M059J (cell line): ENCODE data around the gene MRPL49. TPM values are rescaled to one million over a fixed set of nuclear protein-coding genes. Genes with fewer than 3 reads are reported as not detected.
"Not testable (repeated sequence)": the region's sequence is repeated elsewhere in the genome, so short reads cannot be mapped to it uniquely, and the experiment has no call there.

Experiments used
- DNase-seq: peaks from one replicate; pipeline ENCODE4 v3.0.0-alpha.2; 2012; ENCODE audit warnings: low read depth
- total RNA-seq: library from RNA; depleted of rRNA; stranded (reverse); fragments of >200 nt; shearing (Covaris generic); gene quantifications from 2 replicates; pipeline ENCODE4 v1.2.3, GENCODE V29; 2014

Gene MRPL49
- total RNA-seq, 1 experiment from 2014 or later = 87.8 TPM

GRCh38 chr11:65117206-65118096, 4.7 kb upstream of the MRPL49 start, which contains the start of gene ZNHIT2:
Gene ZNHIT2, minus strand, starts transcription at chr11:65117701. Its CDS starts 48 bp downstream, at chr11:65117653.
- DNase-seq = peak; percentile 98

- DNase-seq = no peak
These were observed 3.9 kb upstream of the MRPL49 start for GRCh38 chr11:65118097-65118837.

GRCh38 chr11:65118891-65119669, 3.0 kb upstream of the MRPL49 start:
- DNase-seq = not testable (repeated sequence)

- DNase-seq = no peak
These were observed 2.5 kb upstream of the MRPL49 start for GRCh38 chr11:65119670-65119995.

GRCh38 chr11:65120831-65121230, 1.3 kb upstream of the MRPL49 start:
- no peak for DNase-seq

GRCh38 chr11:65121447-65121864, 665 bp upstream of the MRPL49 start:
- no peak for DNase-seq

GRCh38 chr11:65124480-65125196, 2.5 kb downstream of the MRPL49 start:
- DNase-seq = no peak

- DNase-seq = no peak
These were observed 3.3 kb downstream of the MRPL49 start for GRCh38 chr11:65125197-65126056.

GRCh38 chr11:65126624-65127274, 4.6 kb downstream of the MRPL49 start:
- DNase-seq = no peak

GRCh38 chr11:65127473-65128181, 5.5 kb downstream of the MRPL49 start:
- DNase-seq = no peak

- no peak for DNase-seq
These were observed 6.3 kb downstream of the MRPL49 start for GRCh38 chr11:65128182-65129145.

GRCh38 chr11:65129649-65130441, 7.7 kb downstream of the MRPL49 start:
- no peak for DNase-seq

- no peak for DNase-seq
These were observed 8.7 kb downstream of the MRPL49 start for GRCh38 chr11:65130631-65131416.

GRCh38 chr11:65131417-65131776, 9.3 kb downstream of the MRPL49 start:
- DNase-seq = no peak

GRCh38 chr11:65131895-65132237, 9.7 kb downstream of the MRPL49 start:
- DNase-seq = no peak

GRCh38 chr11:65132238-65132987, 10.3 kb downstream of the MRPL49 start:
- no peak for DNase-seq
